ENCODE measurements around the gene POTED.
"Not testable (repeated sequence)": the region's sequence is repeated elsewhere in the genome, so short reads cannot be mapped to it uniquely, and the experiment has no call there.

Gene POTED

GRCh38 chr21:13609477-13609876 lies at the start of gene POTED:
Gene POTED, plus strand, starts transcription at chr21:13609777. Its CDS starts 452 bp downstream, at chr21:13610229.
- H3K4me3 ChIP-seq (ENCODE audit: low read depth, low read length, poor library complexity, severe bottlenecking); H3K36me3 ChIP-seq (ENCODE audit: insufficient read depth, low read length); H3K9me2 ChIP-seq (ENCODE audit: low read depth, low read length): not testable (repeated sequence)

GRCh38 chr21:13650101-13650500 lies 40.5 kb downstream of the POTED start:
- H3K79me2 ChIP-seq (ENCODE audit: insufficient read depth, low read length); H3K4me2 ChIP-seq (ENCODE audit: low read length); H4K20me1 ChIP-seq (ENCODE audit: insufficient read depth, low read length); H3K4me1 ChIP-seq (ENCODE audit: insufficient read depth, low read length, severe bottlenecking); H3K36me3 ChIP-seq (ENCODE audit: insufficient read depth, low read length); H3K4me3 ChIP-seq (ENCODE audit: low read depth, low read length, poor library complexity, severe bottlenecking); H3K9ac ChIP-seq (ENCODE audit: low read length); H3K27me3 ChIP-seq (ENCODE audit: insufficient read depth, low read length); H3K9me3 ChIP-seq (ENCODE audit: low read length); H3K27ac ChIP-seq (ENCODE audit: low read depth, low read length, poor library complexity, severe bottlenecking); H3F3A ChIP-seq (ENCODE audit: insufficient read depth, low read length); H2AFZ ChIP-seq (ENCODE audit: low read length); H3K9me2 ChIP-seq (ENCODE audit: low read depth, low read length): not testable (repeated sequence)

More at GRCh38 chr21:13609477-13609876, at the start of gene POTED:
- not testable (repeated sequence) for H3K27me3 ChIP-seq (ENCODE audit: insufficient read depth, low read length); H3K4me1 ChIP-seq (ENCODE audit: insufficient read depth, low read length, severe bottlenecking); H3K4me2 ChIP-seq (ENCODE audit: low read length); H4K20me1 ChIP-seq (ENCODE audit: insufficient read depth, low read length); H3K9me3 ChIP-seq (ENCODE audit: low read length); H3K27ac ChIP-seq (ENCODE audit: low read depth, low read length, poor library complexity, severe bottlenecking); H3K9ac ChIP-seq (ENCODE audit: low read length); H3F3A ChIP-seq (ENCODE audit: insufficient read depth, low read length); H2AFZ ChIP-seq (ENCODE audit: low read length); H3K79me2 ChIP-seq (ENCODE audit: insufficient read depth, low read length)

- H3K79me2 ChIP-seq (ENCODE audit: insufficient read depth, low read length); H3K9ac ChIP-seq (ENCODE audit: low read length); H3F3A ChIP-seq (ENCODE audit: insufficient read depth, low read length); H3K9me2 ChIP-seq (ENCODE audit: low read depth, low read length); H3K27ac ChIP-seq (ENCODE audit: low read depth, low read length, poor library complexity, severe bottlenecking); H3K4me1 ChIP-seq (ENCODE audit: insufficient read depth, low read length, severe bottlenecking); H3K36me3 ChIP-seq (ENCODE audit: insufficient read depth, low read length); H3K27me3 ChIP-seq (ENCODE audit: insufficient read depth, low read length); H3K9me3 ChIP-seq (ENCODE audit: low read length); H4K20me1 ChIP-seq (ENCODE audit: insufficient read depth, low read length); H3K4me2 ChIP-seq (ENCODE audit: low read length); H2AFZ ChIP-seq (ENCODE audit: low read length); H3K4me3 ChIP-seq (ENCODE audit: low read depth, low read length, poor library complexity, severe bottlenecking): not testable (repeated sequence)
Observed at GRCh38 chr21:13651746-13652145, 42.2 kb downstream of the POTED start.
